Measurements from ENCODE around the gene SIGMAR1.

DNA sequence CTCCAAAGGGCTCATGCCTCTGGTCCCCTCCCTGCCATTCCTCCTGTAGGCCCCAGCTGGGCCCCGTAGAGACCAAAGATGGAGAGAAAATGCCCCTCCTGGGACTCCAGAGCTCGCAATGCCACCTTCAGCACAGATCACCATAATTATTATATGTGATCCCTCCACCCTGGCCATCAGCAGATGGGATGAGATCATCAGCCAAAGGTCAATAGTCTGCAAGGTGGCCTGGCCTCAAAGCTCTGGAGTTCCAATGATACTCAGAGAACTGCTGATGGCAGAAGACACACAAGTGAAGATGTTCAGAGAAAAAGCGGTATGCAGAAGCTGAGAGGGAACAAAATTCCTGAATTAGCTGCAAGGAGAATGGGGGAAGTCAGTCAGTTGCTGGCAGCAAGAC, 30.7 kb downstream of the SIGMAR1 start:
- TF ChIP-seq POLR2A (IDR thresholded peaks at IDR 0.05; ENCODE audit: low read depth, low read length) (no peak), RFX5 (IDR thresholded peaks at IDR 0.05; ENCODE audit: low read depth, low read length) (no peak), RAD21 (IDR thresholded peaks at IDR 0.05; ENCODE audit: low read length) (no peak), FOS (IDR thresholded peaks at IDR 0.05; ENCODE audit: low read depth, low read length) (no peak), CEBPB (IDR thresholded peaks at IDR 0.05; ENCODE audit: low read depth, low read length) (no peak), MAZ (IDR thresholded peaks at IDR 0.05; ENCODE audit: borderline replicate concordance, low read depth, low read length) (no peak), RCOR1 (IDR thresholded peaks at IDR 0.05; ENCODE audit: insufficient replicate concordance, low read length) (no peak), SMC3 (IDR thresholded peaks at IDR 0.05; ENCODE audit: low read depth, low read length) (no peak), CHD1 (IDR thresholded peaks at IDR 0.05; ENCODE audit: low read depth, low read length) (no peak), MAFK (IDR thresholded peaks at IDR 0.05; ENCODE audit: low read depth, low read length) (no peak), BHLHE40 (IDR thresholded peaks at IDR 0.05; ENCODE audit: low read depth, low read length) (no peak)
- TF ChIP-seq, protein P1, sequence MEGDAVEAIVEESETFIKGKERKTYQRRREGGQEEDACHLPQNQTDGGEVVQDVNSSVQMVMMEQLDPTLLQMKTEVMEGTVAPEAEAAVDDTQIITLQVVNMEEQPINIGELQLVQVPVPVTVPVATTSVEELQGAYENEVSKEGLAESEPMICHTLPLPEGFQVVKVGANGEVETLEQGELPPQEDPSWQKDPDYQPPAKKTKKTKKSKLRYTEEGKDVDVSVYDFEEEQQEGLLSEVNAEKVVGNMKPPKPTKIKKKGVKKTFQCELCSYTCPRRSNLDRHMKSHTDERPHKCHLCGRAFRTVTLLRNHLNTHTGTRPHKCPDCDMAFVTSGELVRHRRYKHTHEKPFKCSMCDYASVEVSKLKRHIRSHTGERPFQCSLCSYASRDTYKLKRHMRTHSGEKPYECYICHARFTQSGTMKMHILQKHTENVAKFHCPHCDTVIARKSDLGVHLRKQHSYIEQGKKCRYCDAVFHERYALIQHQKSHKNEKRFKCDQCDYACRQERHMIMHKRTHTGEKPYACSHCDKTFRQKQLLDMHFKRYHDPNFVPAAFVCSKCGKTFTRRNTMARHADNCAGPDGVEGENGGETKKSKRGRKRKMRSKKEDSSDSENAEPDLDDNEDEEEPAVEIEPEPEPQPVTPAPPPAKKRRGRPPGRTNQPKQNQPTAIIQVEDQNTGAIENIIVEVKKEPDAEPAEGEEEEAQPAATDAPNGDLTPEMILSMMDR (conservative IDR thresholded peaks at IDR 0.05; ENCODE audit: low read depth, low read length), result no peak
- TF ChIP-seq, protein P2, sequence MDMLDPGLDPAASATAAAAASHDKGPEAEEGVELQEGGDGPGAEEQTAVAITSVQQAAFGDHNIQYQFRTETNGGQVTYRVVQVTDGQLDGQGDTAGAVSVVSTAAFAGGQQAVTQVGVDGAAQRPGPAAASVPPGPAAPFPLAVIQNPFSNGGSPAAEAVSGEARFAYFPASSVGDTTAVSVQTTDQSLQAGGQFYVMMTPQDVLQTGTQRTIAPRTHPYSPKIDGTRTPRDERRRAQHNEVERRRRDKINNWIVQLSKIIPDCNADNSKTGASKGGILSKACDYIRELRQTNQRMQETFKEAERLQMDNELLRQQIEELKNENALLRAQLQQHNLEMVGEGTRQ (IDR thresholded peaks at IDR 0.05; ENCODE audit: low read depth, low read length), result no peak
- TF ChIP-seq, protein P3, sequence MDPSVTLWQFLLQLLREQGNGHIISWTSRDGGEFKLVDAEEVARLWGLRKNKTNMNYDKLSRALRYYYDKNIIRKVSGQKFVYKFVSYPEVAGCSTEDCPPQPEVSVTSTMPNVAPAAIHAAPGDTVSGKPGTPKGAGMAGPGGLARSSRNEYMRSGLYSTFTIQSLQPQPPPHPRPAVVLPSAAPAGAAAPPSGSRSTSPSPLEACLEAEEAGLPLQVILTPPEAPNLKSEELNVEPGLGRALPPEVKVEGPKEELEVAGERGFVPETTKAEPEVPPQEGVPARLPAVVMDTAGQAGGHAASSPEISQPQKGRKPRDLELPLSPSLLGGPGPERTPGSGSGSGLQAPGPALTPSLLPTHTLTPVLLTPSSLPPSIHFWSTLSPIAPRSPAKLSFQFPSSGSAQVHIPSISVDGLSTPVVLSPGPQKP (IDR thresholded peaks at IDR 0.05; ENCODE audit: borderline replicate concordance, low read depth, low read length), result no peak

All from IMR-90 (cell line).